Gastroesophageal sphincter (tissue), 3 donors: ENCODE data around the gene PHLDA2.

Experiments used
- POLR2A ChIP-seq, 2 donors: fragments of 450-650 bp; IDR thresholded peaks; one replicate each; pipeline ENCODE4 v1.6.1; 2017; ENCODE audit warnings: antibody characterized with exemption in 2 of 2, mild to moderate bottlenecking in 2 of 2, moderate library complexity in 1 of 2
- TF ChIP-seq, protein P1 (sequence below), 4 experiments: fragments of 200-600 bp in 2 of 4; fragments of 450-650 bp in 2 of 4; sonication (generic) in 1 of 4; IDR thresholded peaks; one replicate each; pipeline ENCODE4 v1.5.1; 2017 to 2019; ENCODE audit warnings: antibody characterized with exemption in 4 of 4, mild to moderate bottlenecking in 2 of 4, moderate library complexity in 2 of 4

- no peak for TF ChIP-seq POLR2A (IDR thresholded peaks at IDR 0.05)
- TF ChIP-seq, protein P1, sequence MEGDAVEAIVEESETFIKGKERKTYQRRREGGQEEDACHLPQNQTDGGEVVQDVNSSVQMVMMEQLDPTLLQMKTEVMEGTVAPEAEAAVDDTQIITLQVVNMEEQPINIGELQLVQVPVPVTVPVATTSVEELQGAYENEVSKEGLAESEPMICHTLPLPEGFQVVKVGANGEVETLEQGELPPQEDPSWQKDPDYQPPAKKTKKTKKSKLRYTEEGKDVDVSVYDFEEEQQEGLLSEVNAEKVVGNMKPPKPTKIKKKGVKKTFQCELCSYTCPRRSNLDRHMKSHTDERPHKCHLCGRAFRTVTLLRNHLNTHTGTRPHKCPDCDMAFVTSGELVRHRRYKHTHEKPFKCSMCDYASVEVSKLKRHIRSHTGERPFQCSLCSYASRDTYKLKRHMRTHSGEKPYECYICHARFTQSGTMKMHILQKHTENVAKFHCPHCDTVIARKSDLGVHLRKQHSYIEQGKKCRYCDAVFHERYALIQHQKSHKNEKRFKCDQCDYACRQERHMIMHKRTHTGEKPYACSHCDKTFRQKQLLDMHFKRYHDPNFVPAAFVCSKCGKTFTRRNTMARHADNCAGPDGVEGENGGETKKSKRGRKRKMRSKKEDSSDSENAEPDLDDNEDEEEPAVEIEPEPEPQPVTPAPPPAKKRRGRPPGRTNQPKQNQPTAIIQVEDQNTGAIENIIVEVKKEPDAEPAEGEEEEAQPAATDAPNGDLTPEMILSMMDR (IDR thresholded peaks at IDR 0.05) = no peak
Observed at GRCh38 chr11:2916114-2916891, 12.9 kb downstream of the PHLDA2 start.
